Neural cell (in vitro differentiated cells): ENCODE measurements around the gene GMDS.
"Not testable (repeated sequence)": the region's sequence is repeated elsewhere in the genome, so short reads cannot be mapped to it uniquely, and the experiment has no call there.

Experiments
- CTCF ChIP-seq: fragments of 450-650 bp; IDR thresholded peaks from 2 replicates; pipeline ENCODE4 v1.5.1; 2014; ENCODE audit warnings: antibody characterized with exemption, mild to moderate bottlenecking, moderate library complexity; ENCODE audit not compliant: poor library complexity, severe bottlenecking
- EP300 ChIP-seq: fragments of 450-650 bp; conservative IDR thresholded peaks from 2 replicates; pipeline ENCODE4 v1.6.1; 2014; ENCODE audit warnings: antibody characterized with exemption, mild to moderate bottlenecking, moderate library complexity; ENCODE audit not compliant: poor library complexity, severe bottlenecking
- POLR2AphosphoS5 ChIP-seq: IDR thresholded peaks from 2 replicates; pipeline ENCODE4 v1.6.1; 2012
- REST ChIP-seq: IDR thresholded peaks from 2 replicates; pipeline ENCODE4 v1.6.1; 2012; ENCODE audit warnings: borderline replicate concordance

- not testable (repeated sequence) for TF ChIP-seq CTCF, EP300, POLR2AphosphoS5, REST
Observed at GRCh38 chr6:1668456-1668855, 576.9 kb downstream of the GMDS start.
